GM12874 (cell line): ENCODE data around the gene ADSS2.

Experiments used
- CTCF ChIP-seq: IDR thresholded peaks from 2 replicates; pipeline ENCODE4 v1.5.1; 2011; ENCODE audit warnings: low read depth, mild to moderate bottlenecking, control low read depth, low read length, moderate library complexity; ENCODE audit not compliant: insufficient read depth

ADSS2 gene

DNA sequence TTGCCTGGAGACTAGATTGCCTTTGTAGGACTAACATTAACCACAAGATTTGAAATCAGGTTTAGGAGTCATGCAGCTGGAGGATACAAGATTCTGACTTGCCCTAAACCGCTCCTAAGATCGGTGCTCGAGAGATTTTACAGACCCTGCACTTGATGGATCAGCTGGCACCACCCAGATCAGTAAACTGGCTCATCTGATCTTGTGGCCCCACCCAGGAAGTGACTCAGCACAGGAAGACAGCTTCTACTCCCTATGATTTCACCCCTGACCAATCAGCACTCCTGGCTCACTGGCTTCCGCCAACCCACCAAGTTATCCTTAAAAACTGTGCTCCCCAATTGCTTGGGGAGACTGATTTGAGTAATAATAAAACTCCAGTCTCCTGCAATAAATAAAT, 8.5 kb upstream of the ADSS2 start:
- TF ChIP-seq CTCF = no peak

- TF ChIP-seq CTCF = no peak
Observed at GRCh38 chr1:244458781-244459180, 7.1 kb upstream of the ADSS2 start.

DNA sequence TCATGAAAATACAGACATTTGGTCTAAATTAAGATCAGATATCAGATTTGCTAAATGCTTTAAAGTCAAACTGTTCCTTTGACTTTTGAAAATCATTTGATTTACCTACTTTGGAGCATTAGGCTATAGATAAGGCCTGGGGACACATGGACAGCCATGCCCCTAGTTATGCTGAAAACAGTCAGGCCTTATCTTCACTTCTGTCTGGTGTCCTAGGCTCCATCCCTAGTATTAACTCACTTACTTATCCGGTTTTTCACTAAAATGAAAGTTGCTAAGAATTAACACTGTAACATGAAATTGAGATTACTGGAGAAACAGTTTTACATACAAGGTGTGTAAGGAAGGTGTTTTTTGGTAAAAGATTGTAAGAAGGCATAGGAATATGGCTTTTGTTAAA, 4.9 kb upstream of the ADSS2 start:
- TF ChIP-seq CTCF = no peak

DNA sequence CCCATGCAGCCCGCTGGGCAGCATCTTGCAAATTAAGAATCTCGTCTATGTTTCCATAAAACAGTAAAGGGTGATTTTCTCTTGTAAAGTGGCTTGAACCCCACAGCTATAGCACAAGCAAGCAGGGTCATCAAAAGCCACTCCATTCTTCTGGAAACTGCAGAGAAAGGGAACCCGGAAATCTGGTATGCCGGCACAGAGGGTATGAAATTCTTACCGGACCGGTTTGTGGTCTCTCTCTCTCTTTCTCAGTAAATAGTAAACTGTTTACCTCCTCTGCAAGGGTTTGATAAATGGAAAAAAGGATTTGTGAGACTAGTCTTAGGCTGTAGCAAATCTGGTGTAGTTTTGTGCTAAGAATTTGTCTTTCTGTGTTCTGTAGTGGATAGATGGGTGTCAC, 2.7 kb upstream of the ADSS2 start:
- no peak for TF ChIP-seq CTCF

DNA sequence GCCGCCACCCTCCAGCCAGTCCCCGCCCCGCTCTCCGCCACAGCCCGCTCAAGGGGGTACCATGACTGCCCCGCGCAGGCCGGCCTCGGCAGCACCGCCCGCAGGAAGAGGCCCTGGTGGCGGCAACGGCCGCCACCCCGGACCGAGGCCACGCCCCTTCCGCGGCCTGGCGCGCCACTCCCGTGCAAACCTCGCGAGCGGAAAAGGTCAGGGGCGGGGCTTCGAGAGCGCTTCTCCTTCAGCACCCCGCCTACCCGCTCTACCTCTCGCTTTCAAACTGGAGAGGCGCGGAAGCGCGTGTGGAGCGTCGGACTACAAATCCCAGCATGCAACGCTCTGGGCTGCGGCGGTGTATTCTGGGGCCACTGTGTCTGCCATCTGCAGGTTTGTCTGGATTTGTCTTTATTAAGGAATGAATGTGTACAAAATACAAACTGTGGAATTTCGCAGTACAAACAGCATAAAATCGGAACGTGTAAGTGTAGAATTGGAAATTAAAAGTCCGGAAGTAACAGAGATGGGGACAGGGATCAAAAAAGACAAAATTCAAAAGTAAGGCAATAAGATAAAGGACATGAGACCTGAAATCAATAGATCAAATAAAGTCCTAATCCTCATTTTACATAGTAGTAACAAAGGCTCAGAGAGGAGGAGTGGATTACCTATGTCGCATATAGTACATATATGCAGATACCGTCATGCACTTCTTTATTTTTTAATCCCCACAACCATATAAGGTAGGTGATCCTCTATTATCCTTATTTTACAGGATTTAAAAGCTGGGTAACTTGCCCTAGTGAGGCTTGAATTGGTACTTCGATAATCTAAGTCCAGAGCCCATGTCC, 464 bp upstream of the ADSS2 start:
- peak; percentile 53 for TF ChIP-seq CTCF

GRCh38 chr1:244450597-244451538, 841 bp downstream of the ADSS2 start:
- TF ChIP-seq CTCF = no peak

DNA sequence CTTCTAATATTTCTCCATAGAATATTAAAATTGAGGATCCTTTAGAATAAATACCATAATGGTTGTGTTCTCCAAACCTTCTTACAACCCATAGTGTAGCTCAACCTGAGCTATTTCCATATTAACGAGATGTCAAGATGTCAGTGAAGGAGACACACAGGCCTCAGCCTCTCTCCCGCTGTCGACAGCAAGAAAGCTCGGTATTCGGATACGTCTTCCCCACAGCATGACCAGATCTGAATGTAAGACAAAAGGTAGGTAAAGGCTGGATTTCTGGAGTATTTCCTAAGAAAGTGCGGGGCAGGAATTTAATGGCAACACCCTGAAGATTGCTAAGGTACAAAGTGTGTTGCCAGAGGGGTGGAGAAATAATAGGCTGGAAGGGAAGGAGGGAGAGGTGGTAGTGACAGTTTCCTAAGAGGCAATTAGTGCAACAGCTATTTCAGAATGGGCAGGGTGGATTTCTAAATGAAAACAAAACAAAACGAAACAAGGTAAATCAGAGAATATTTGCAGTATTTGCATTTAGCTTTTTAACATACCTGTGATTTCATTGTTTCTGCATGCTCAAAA, 1.7 kb downstream of the ADSS2 start:
- no peak for TF ChIP-seq CTCF
